ENCODE data around the gene EPB41L5. TPM values are rescaled to one million over a fixed set of nuclear protein-coding genes. Genes with fewer than 3 reads are reported as not detected.

EPB41L5 gene
- total RNA-seq, 1 donor from 2014 or later, result 16.2 TPM

- Histone ChIP-seq H3K9me3 (ENCODE audit: insufficient read depth, low read depth, low read length) (no peaks in the 10 kb centered on the region), H3K4me1 (ENCODE audit: insufficient read depth, low read length) (no peaks in the 10 kb centered on the region), H3K27ac (ENCODE audit: low read depth, low read length) (no peak overlapping the region), H3K27me3 (ENCODE audit: insufficient read depth, low read length) (no peaks in the 10 kb centered on the region), H3K79me2 (ENCODE audit: insufficient read depth, low read length) (no peaks in the 10 kb centered on the region), H3K4me3 (ENCODE audit: insufficient read depth, low read depth, low read length) (no peak overlapping the region), H2AFZ (ENCODE audit: low read depth, low read length) (no peak overlapping the region), H3K4me2 (ENCODE audit: low read length) (no peak overlapping the region), H4K20me1 (ENCODE audit: insufficient read depth, low read length) (no peaks in the 10 kb centered on the region), H3K36me3 (ENCODE audit: insufficient read depth, low read length) (no peaks in the 10 kb centered on the region), H3K9ac (ENCODE audit: low read length) (no peak overlapping the region)
- TF ChIP-seq EZH2 (IDR thresholded peaks at IDR 0.05; ENCODE audit: insufficient read depth, low read length), result no peak
- no peak for TF ChIP-seq CTCF (IDR thresholded peaks at IDR 0.05; ENCODE audit: insufficient read depth, low read depth, low read length)
- DNase-seq (ENCODE audit: low read depth), result no peak
- no peaks in the 10 kb centered on the region for H3K4me1 Mint-ChIP-seq (ENCODE audit: low read depth, unreplicated experiment)
- H3K27me3 Mint-ChIP-seq (ENCODE audit: low read depth, unreplicated experiment), result no peaks in the 10 kb centered on the region
- FAIRE-seq, result no peak
- no peak overlapping the region for H3K27ac Mint-ChIP-seq (ENCODE audit: unreplicated experiment)
- H3K4me3 Mint-ChIP-seq (ENCODE audit: unreplicated experiment), result no peak overlapping the region
- H3K9me3 Mint-ChIP-seq (ENCODE audit: unreplicated experiment), result peaks cover 7% of the 10 kb centered on the region
- H3K36me3 Mint-ChIP-seq (ENCODE audit: low read depth, unreplicated experiment), result peaks cover 9% of the 10 kb centered on the region
Measured at GRCh38 chr2:120123090-120123489, 110.2 kb downstream of the EPB41L5 start.

- no peak overlapping the region for H2AFZ ChIP-seq (ENCODE audit: low read depth, low read length)
- H3K27me3 Mint-ChIP-seq (ENCODE audit: low read depth, unreplicated experiment), result no peaks in the 10 kb centered on the region
- H3K79me2 ChIP-seq (ENCODE audit: insufficient read depth, low read length), result no peaks in the 10 kb centered on the region
- no peaks in the 10 kb centered on the region for H3K36me3 ChIP-seq (ENCODE audit: insufficient read depth, low read length)
- FAIRE-seq, result no peak
- no peak for DNase-seq (ENCODE audit: low read depth)
- peaks cover 2% of the 10 kb centered on the region for H3K36me3 Mint-ChIP-seq (ENCODE audit: low read depth, unreplicated experiment)
- H3K4me1 Mint-ChIP-seq (ENCODE audit: low read depth, unreplicated experiment), result no peaks in the 10 kb centered on the region
- H3K9me3 ChIP-seq (ENCODE audit: insufficient read depth, low read depth, low read length), result no peaks in the 10 kb centered on the region
- H3K4me2 ChIP-seq (ENCODE audit: low read length), result no peak overlapping the region
- H3K9me3 Mint-ChIP-seq (ENCODE audit: unreplicated experiment), result peaks cover 2% of the 10 kb centered on the region
- TF ChIP-seq EZH2 (IDR thresholded peaks at IDR 0.05; ENCODE audit: insufficient read depth, low read length), result no peak
- no peak for TF ChIP-seq CTCF (IDR thresholded peaks at IDR 0.05; ENCODE audit: insufficient read depth, low read depth, low read length)
- no peak overlapping the region for H3K9ac ChIP-seq (ENCODE audit: low read length)
- H4K20me1 ChIP-seq (ENCODE audit: insufficient read depth, low read length), result no peaks in the 10 kb centered on the region
- no peak overlapping the region for H3K4me3 ChIP-seq (ENCODE audit: insufficient read depth, low read depth, low read length)
- H3K4me3 Mint-ChIP-seq (ENCODE audit: unreplicated experiment), result no peak overlapping the region
- no peak overlapping the region for H3K27ac Mint-ChIP-seq (ENCODE audit: unreplicated experiment)
- H3K27me3 ChIP-seq (ENCODE audit: insufficient read depth, low read length), result no peaks in the 10 kb centered on the region
- H3K27ac ChIP-seq (ENCODE audit: low read depth, low read length), result no peak overlapping the region
- no peaks in the 10 kb centered on the region for H3K4me1 ChIP-seq (ENCODE audit: insufficient read depth, low read length)
Measured at GRCh38 chr2:120125195-120125594, 112.3 kb downstream of the EPB41L5 start.

GRCh38 chr2:120128216-120128615 lies 115.3 kb downstream of the EPB41L5 start:
- H3K79me2 ChIP-seq (ENCODE audit: insufficient read depth, low read length), result no peaks in the 10 kb centered on the region
- H4K20me1 ChIP-seq (ENCODE audit: insufficient read depth, low read length), result no peaks in the 10 kb centered on the region
- Mint-ChIP-seq H3K4me3 (ENCODE audit: unreplicated experiment) (no peak overlapping the region), H3K27me3 (ENCODE audit: low read depth, unreplicated experiment) (no peaks in the 10 kb centered on the region), H3K36me3 (ENCODE audit: low read depth, unreplicated experiment) (peaks cover 2% of the 10 kb centered on the region), H3K27ac (ENCODE audit: unreplicated experiment) (no peak overlapping the region), H3K9me3 (ENCODE audit: unreplicated experiment) (no peaks in the 10 kb centered on the region), H3K4me1 (ENCODE audit: low read depth, unreplicated experiment) (peaks cover 19% of the 10 kb centered on the region)
- H3K4me2 ChIP-seq (ENCODE audit: low read length), result no peak overlapping the region
- H3K4me3 ChIP-seq (ENCODE audit: insufficient read depth, low read depth, low read length), result no peak overlapping the region
- DNase-seq (ENCODE audit: low read depth) (no peak), FAIRE-seq (no peak)
- H3K27me3 ChIP-seq (ENCODE audit: insufficient read depth, low read length), result peaks cover 2% of the 10 kb centered on the region
- peaks cover 8% of the 10 kb centered on the region for H3K4me1 ChIP-seq (ENCODE audit: insufficient read depth, low read length)
- no peaks in the 10 kb centered on the region for H3K36me3 ChIP-seq (ENCODE audit: insufficient read depth, low read length)
- H3K9ac ChIP-seq (ENCODE audit: low read length), result no peak overlapping the region
- no peak overlapping the region for H3K27ac ChIP-seq (ENCODE audit: low read depth, low read length)
- H2AFZ ChIP-seq (ENCODE audit: low read depth, low read length), result no peak overlapping the region
- TF ChIP-seq CTCF (IDR thresholded peaks at IDR 0.05; ENCODE audit: insufficient read depth, low read depth, low read length), result no peak
- TF ChIP-seq EZH2 (IDR thresholded peaks at IDR 0.05; ENCODE audit: insufficient read depth, low read length), result no peak
- H3K9me3 ChIP-seq (ENCODE audit: insufficient read depth, low read depth, low read length), result no peaks in the 10 kb centered on the region
